Measurements from ENCODE around the gene FAM171A2. TPM values are rescaled to one million over a fixed set of nuclear protein-coding genes. Genes with fewer than 3 reads are reported as not detected.
"Not testable (repeated sequence)": the region's sequence is repeated elsewhere in the genome, so short reads cannot be mapped to it uniquely, and the experiment has no call there.

FAM171A2 gene
- total RNA-seq, 1 donor from 2014 or later = 81.3 TPM

DNA sequence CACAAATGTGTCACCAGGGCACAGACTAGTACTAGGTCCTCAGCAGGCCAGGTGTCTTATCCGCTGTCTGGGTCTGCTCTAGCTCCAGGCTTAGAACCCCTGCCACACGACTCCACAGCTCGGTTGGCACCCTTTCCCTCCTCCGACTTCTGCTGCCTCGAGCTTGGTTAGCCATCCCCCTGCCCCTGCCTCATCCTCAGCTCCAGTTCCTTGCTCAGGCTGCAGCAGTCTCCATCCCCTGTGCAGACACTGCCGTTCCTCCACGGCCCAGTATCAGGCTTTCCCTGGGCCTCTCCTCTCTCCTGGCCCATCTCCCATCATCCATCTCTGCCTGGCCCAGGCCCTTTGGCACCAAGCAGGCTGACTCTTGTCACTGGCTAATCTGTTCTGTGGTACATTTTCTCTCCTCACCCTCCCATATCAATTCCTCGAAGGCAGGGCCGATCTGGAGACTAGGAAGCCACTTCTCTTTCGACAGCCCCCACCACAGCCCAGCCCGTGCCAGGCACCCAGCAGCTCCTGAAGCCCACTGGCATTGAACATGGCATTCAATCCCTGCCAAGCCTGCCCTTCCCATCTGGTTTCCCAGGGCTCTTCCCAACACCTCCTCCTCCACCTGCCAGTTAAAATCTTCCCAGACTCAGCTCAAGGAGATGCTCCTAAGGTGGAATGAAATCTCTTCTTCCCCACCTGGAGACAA lies 20.0 kb downstream of the FAM171A2 start:
- peak overlapping the region; percentile 98 for H3K4me3 Mint-ChIP-seq (ENCODE audit: unreplicated experiment)
- TF ChIP-seq, protein P1, sequence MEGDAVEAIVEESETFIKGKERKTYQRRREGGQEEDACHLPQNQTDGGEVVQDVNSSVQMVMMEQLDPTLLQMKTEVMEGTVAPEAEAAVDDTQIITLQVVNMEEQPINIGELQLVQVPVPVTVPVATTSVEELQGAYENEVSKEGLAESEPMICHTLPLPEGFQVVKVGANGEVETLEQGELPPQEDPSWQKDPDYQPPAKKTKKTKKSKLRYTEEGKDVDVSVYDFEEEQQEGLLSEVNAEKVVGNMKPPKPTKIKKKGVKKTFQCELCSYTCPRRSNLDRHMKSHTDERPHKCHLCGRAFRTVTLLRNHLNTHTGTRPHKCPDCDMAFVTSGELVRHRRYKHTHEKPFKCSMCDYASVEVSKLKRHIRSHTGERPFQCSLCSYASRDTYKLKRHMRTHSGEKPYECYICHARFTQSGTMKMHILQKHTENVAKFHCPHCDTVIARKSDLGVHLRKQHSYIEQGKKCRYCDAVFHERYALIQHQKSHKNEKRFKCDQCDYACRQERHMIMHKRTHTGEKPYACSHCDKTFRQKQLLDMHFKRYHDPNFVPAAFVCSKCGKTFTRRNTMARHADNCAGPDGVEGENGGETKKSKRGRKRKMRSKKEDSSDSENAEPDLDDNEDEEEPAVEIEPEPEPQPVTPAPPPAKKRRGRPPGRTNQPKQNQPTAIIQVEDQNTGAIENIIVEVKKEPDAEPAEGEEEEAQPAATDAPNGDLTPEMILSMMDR (IDR thresholded peaks at IDR 0.05; ENCODE audit: partially characterized antibody, unreplicated experiment) = no peak
- H3K4me1 Mint-ChIP-seq (ENCODE audit: low read depth, unreplicated experiment) = peaks cover 3% of the 10 kb centered on the region
- no peak for DNase-seq
- peak overlapping the region; percentile 72 for H3K27ac Mint-ChIP-seq (ENCODE audit: unreplicated experiment)
- H3K9me3 Mint-ChIP-seq (ENCODE audit: unreplicated experiment) = peaks cover 10% of the 10 kb centered on the region
- H3K27me3 Mint-ChIP-seq (ENCODE audit: unreplicated experiment) = peaks cover 13% of the 10 kb centered on the region
- H3K36me3 Mint-ChIP-seq (ENCODE audit: unreplicated experiment) = no peaks in the 10 kb centered on the region

DNA sequence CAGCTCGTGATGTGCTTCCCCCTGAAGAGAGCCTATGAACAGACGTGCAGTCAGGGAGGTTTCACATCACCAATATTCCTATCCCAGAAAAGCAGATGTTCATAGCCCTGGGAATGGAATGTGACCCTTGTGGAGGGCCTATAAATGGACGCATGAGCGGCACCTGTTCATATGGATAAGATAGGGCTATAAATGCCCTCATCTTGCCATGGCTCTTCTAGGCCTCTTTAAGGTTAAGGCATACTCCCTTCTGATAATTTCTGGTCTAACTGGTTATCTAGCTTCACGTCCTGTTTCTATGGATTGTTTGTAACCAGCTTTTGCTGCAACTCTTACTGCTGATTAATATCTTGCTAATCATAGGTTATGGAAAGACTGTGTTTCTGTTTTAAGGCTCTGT lies 23.1 kb downstream of the FAM171A2 start:
- H3K4me1 Mint-ChIP-seq (ENCODE audit: low read depth, unreplicated experiment); H3K4me3 Mint-ChIP-seq (ENCODE audit: unreplicated experiment); H3K36me3 Mint-ChIP-seq (ENCODE audit: unreplicated experiment); DNase-seq; H3K27ac Mint-ChIP-seq (ENCODE audit: unreplicated experiment): not testable (repeated sequence)
- H3K9me3 Mint-ChIP-seq (ENCODE audit: unreplicated experiment) = peaks cover 10% of the 10 kb centered on the region
- peaks cover 10% of the 10 kb centered on the region for H3K27me3 Mint-ChIP-seq (ENCODE audit: unreplicated experiment)

GRCh38 chr17:44338702-44339101 lies 25.0 kb downstream of the FAM171A2 start:
- Mint-ChIP-seq H3K4me3 (ENCODE audit: unreplicated experiment) (no peak overlapping the region), H3K27me3 (ENCODE audit: unreplicated experiment) (peaks cover 4% of the 10 kb centered on the region), H3K27ac (ENCODE audit: unreplicated experiment) (no peak overlapping the region), H3K4me1 (ENCODE audit: low read depth, unreplicated experiment) (no peaks in the 10 kb centered on the region), H3K9me3 (ENCODE audit: unreplicated experiment) (peaks cover 5% of the 10 kb centered on the region), H3K36me3 (ENCODE audit: unreplicated experiment) (no peaks in the 10 kb centered on the region)
- TF ChIP-seq, protein P1 (IDR thresholded peaks at IDR 0.05; ENCODE audit: partially characterized antibody, unreplicated experiment) = no peak
- DNase-seq = no peak

DNA sequence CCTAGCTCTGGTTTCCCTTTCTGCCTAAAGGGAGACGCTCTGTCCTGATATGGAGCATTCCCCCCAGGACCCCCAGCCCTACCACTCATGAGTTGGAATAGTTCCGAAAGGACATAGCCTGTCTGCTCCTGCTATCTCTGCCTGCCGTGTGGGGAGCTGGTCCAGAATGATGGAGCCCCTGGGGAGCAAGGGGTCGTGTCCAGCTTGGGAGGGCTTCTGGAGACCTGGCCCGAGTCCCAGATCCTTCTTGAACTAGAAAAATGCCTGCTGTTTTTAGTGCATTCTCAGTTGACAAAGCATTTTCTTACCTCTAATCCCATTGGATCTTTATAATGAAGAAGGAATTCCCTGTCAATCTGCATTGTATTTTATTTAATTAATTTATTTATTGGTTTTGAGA lies 27.7 kb downstream of the FAM171A2 start:
- DNase-seq = no peak
- Mint-ChIP-seq H3K4me1 (ENCODE audit: low read depth, unreplicated experiment) (peaks cover 3% of the 10 kb centered on the region), H3K36me3 (ENCODE audit: unreplicated experiment) (no peaks in the 10 kb centered on the region), H3K27ac (ENCODE audit: unreplicated experiment) (no peak overlapping the region), H3K4me3 (ENCODE audit: unreplicated experiment) (no peak overlapping the region), H3K9me3 (ENCODE audit: unreplicated experiment) (peaks cover 3% of the 10 kb centered on the region), H3K27me3 (ENCODE audit: unreplicated experiment) (peaks cover 2% of the 10 kb centered on the region)
- TF ChIP-seq, protein P1 (IDR thresholded peaks at IDR 0.05; ENCODE audit: partially characterized antibody, unreplicated experiment) = no peak

GRCh38 chr17:44335564-44335963 lies 28.1 kb downstream of the FAM171A2 start:
- DNase-seq = no peak
- Mint-ChIP-seq H3K36me3 (ENCODE audit: unreplicated experiment) (no peaks in the 10 kb centered on the region), H3K27ac (ENCODE audit: unreplicated experiment) (no peak overlapping the region), H3K4me1 (ENCODE audit: low read depth, unreplicated experiment) (peaks cover 3% of the 10 kb centered on the region), H3K27me3 (ENCODE audit: unreplicated experiment) (peaks cover 2% of the 10 kb centered on the region), H3K9me3 (ENCODE audit: unreplicated experiment) (peaks cover 3% of the 10 kb centered on the region), H3K4me3 (ENCODE audit: unreplicated experiment) (no peak overlapping the region)
- TF ChIP-seq, protein P1 (IDR thresholded peaks at IDR 0.05; ENCODE audit: partially characterized antibody, unreplicated experiment) = no peak

Measured in glutamatergic neuron (in vitro differentiated cells).